Neutrophil (primary cell): ENCODE measurements around the gene FHOD3.

Experiments
- H3K27ac ChIP-seq: fragments of 200-600 bp; sonication (generic); 2 replicates; pipeline ENCODE4 v1.5.1; 2016; ENCODE audit warnings: mild to moderate bottlenecking, moderate library complexity
- H3K27me3 ChIP-seq: fragments of 200-600 bp; sonication (generic); 2 replicates; pipeline ENCODE4 v1.6.0; 2016; ENCODE audit warnings: mild to moderate bottlenecking
- H3K36me3 ChIP-seq: fragments of 200-600 bp; sonication (generic); 2 replicates; pipeline ENCODE4 v1.5.1; 2017
- H3K4me1 ChIP-seq, 2 experiments: fragments of 200-600 bp in 1 of 2; sonication (generic) in 1 of 2; 1 replicate in 1 of 2; 2 replicates in 1 of 2; pipeline versions ENCODE4 v1.5.1 to v1.6.1; 2013 to 2016; ENCODE audit warnings: low read depth in 1 of 2, low read length in 1 of 2, mild to moderate bottlenecking in 1 of 2, moderate library complexity in 1 of 2; ENCODE audit not compliant: control insufficient read depth in 1 of 2, insufficient read depth in 1 of 2
- H3K4me3 ChIP-seq, 2 experiments: fragments of 200-600 bp in 1 of 2; sonication (generic) in 1 of 2; 1 replicate in 1 of 2; 2 replicates in 1 of 2; pipeline ENCODE4 v1.5.1; 2013 to 2016; ENCODE audit warnings: low read depth in 1 of 2, low read length in 1 of 2, mild to moderate bottlenecking in 1 of 2, moderate library complexity in 1 of 2
- H3K9me3 ChIP-seq: fragments of 200-600 bp; sonication (generic); 2 replicates; pipeline ENCODE4 v1.5.1; 2016
- CTCF ChIP-seq: fragments of 200-600 bp; sonication (generic); IDR thresholded peaks from 2 replicates; pipeline ENCODE4 v1.5.1; 2016; ENCODE audit warnings: antibody characterized with exemption

FHOD3 gene

DNA sequence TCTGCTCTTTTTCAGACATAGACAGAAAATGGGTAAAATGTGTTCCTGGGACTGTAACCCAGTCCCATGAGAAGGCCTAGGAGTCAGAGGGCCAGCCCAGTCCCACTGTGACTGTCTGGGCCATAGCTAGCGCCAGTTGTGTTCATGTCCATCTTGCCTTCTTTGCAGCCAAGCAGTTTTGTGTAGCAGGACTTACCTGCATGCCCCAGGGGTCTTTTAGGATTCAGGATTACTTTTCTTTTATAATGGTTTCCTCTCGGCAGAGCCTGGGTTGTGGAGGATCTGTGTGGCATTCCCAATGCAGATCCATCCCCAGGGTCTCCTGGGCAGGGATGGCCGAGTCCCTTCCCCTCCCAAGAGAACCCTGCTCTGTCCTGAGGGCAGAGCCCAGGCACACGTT is 90.8 kb downstream of the FHOD3 start:
- Histone ChIP-seq H3K27me3 (no peaks in the 10 kb centered on the region), H3K4me3 (no peak overlapping the region), H3K27ac (no peak overlapping the region), H3K36me3 (no peaks in the 10 kb centered on the region), H3K4me1 (no peaks in the 10 kb centered on the region), H3K9me3 (no peaks in the 10 kb centered on the region)
- no peak for TF ChIP-seq CTCF

DNA sequence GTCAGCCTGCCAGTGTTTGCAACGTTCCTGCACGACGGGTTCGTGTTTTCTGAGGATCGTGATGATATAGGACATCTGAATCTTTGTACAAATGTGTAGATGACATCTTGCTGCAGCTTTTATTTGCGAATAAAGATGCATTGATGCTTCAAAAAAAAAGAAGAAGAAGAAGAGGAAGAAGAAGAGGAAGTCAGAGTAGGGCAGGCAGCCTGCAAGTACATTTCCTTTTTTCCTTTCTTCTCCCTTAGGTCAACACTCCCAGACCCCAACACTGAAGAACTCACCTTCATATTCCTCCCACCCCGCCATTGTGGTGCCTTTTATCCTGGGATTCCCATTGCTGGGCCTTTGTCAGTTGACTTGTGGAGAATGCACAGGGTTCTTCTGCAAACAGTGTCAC is 91.5 kb downstream of the FHOD3 start:
- Histone ChIP-seq H3K9me3 (no peaks in the 10 kb centered on the region), H3K27me3 (no peaks in the 10 kb centered on the region), H3K4me3 (no peak overlapping the region), H3K36me3 (no peaks in the 10 kb centered on the region), H3K4me1 (no peaks in the 10 kb centered on the region), H3K27ac (no peak overlapping the region)
- TF ChIP-seq CTCF, result no peak

DNA sequence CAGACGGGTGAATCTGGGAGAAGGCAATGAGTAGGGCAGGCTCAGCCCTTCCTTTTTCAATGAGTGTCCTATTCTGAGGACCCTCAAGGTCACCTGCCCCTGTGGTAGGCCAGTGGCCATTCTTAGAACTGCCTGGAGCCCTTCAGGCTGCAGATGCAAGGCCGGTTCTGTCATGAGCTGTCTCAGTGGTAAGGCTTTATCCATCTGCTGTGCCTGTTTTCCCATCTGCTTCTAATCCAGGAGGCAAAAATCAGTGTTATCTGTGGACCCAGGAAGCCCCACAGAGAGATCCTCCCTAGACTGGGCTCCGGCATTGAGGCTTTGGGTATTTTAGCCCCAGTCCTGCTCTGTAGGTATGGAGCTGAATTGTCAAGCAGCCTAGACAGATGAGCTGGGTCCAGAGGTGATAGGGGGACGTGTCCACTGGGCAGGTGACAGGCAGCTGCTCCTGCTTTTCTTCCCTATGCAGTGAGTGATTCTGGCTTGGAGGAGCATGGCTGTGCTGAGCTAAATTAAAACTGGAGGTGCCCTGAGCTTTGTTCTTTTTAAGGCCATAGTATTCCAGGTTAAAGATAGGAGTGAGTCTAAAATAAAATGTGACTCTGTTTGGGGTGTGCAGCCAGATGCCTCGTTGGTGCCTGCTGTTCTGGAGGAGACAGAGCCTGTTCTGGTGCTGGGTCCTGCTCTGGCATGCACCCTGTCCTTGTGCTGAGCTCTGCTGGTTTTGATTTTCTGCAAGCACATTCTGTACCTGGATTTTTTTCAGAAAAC is 92.5 kb downstream of the FHOD3 start:
- no peak overlapping the region for H3K4me3 ChIP-seq
- no peak for TF ChIP-seq CTCF
- H3K9me3 ChIP-seq, result no peaks in the 10 kb centered on the region
- no peaks in the 10 kb centered on the region for H3K36me3 ChIP-seq
- no peaks in the 10 kb centered on the region for H3K27me3 ChIP-seq
- no peak overlapping the region for H3K27ac ChIP-seq
- H3K4me1 ChIP-seq, result no peaks in the 10 kb centered on the region

DNA sequence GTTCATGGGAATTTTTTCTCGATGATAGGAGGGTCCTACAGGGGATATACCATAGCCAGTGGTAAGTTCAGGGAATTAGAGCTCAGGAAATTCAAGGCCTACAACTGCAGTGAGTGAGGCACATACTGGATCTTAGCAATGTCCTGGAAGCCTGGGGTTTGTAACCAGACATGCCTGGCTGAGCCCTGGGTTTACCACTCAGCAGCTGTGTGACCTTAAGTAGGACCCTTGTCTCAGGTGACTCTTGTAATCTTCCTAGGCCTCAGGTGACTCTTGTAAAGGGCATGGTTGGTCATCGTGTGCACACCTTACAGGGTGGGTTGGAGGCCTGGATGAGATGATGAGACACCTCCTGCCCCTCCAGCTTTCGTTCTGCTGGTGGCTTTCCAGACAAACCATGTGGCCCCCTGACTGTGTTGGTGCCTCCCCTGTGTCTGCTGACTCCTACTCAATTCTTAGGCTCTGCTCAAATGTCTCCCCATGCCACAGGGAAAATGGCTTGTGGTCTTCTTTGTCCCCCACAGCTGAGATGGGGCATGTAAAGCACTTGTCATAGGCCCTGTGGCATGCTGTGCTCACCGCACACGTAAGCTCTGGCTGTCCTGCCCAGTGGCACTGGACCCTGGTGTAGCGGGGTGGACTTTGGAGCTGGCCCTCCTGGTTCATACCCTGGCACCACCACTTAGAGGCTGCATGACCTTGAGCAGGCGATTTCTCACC is 94.1 kb downstream of the FHOD3 start:
- Histone ChIP-seq H3K4me3 (no peak overlapping the region), H3K27me3 (no peaks in the 10 kb centered on the region), H3K4me1 (no peaks in the 10 kb centered on the region), H3K9me3 (no peaks in the 10 kb centered on the region), H3K36me3 (no peaks in the 10 kb centered on the region), H3K27ac (no peak overlapping the region)
- TF ChIP-seq CTCF, result no peak

DNA sequence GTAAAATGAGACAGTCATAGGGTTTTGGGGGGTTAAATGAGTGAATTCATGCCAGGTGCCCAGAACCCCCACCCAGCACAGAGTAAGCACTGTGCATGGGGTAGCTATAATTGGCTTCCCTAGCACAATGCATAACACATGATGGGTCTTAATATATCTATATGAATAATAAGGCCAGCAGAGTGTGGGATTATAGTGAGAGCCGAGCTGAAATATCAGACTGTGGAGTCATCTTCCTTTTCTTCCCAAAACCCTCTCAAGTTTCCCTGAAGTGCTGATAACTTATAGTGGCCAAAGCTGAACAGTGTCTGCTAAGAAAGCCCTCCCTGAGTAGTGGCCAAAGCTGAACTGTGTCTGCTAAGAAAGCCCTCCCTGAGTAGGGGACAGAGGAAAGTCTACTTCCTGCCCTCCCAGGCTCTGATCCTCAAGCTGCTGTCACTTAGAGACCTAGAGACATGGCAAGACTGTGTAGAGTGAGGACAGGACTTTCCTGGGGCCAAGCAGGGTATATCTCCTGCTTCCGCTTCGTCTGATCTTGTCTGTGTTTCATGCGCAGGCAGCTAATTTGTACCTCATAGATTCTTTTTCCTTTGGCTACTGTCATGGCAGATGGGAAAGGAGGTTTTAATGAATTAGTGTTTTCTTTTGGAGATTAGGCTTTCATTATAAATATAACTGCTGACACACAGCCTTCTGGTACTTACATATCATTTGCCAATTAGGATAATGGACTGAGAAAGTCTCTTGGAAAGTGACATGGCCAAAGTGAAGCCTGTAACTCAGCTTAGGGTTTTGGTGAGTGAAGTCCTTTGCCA is 94.9 kb downstream of the FHOD3 start:
- Histone ChIP-seq H3K9me3 (no peaks in the 10 kb centered on the region), H3K36me3 (no peaks in the 10 kb centered on the region), H3K4me3 (no peak overlapping the region), H3K27me3 (no peaks in the 10 kb centered on the region), H3K4me1 (no peaks in the 10 kb centered on the region), H3K27ac (no peak overlapping the region)
- TF ChIP-seq CTCF, result no peak
